Stimulated activated CD4-positive, alpha-beta T cell treated with anti-CD3 and anti-CD28 coated beads, TNF-alpha, amount 100 ng/mL, for 24 hours (primary cell): ENCODE results near the gene PSMC3IP.
"Not testable (repeated sequence)": the region's sequence is repeated elsewhere in the genome, so short reads cannot be mapped to it uniquely, and the experiment has no call there.

Source experiments
- DNase-seq, 3 experiments: peaks; one replicate each; pipeline ENCODE4 v3.0.0-alpha.2; 2020; ENCODE audit warnings: low read depth in 3 of 3

Gene PSMC3IP

DNA sequence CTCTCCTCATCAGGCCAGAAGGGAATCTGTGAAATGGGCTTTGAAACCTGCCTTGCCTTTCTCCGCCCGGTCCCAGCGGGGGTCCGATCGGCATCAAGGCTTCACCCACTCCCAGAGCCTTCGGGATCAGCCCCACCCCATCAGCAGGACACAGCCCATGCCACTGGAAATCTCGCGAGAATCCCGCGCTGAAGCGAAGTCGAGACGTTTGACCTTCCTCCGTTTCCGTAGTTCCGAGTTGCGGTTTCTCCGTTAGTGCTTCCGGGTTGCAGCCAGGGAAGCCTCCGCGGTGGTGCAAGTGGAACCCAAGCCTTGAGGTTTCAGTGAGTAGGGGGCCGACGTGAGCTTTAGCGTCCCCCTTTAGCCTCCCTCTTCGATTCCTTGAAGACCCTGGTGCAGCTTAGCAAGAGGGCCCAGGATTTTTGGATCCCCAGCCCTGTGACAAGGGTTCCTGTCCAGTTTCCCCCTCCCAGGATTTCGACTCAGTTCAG lies 15.6 kb downstream of the PSMC3IP start, which contains the start of gene COASY:
Gene COASY (plus strand): TSS at position 252 of the 491 bp plus-strand sequence. CDS start 475 bp downstream, outside the sequence.
- peak; percentile 86 to 92 (median 89) for DNase-seq

DNA sequence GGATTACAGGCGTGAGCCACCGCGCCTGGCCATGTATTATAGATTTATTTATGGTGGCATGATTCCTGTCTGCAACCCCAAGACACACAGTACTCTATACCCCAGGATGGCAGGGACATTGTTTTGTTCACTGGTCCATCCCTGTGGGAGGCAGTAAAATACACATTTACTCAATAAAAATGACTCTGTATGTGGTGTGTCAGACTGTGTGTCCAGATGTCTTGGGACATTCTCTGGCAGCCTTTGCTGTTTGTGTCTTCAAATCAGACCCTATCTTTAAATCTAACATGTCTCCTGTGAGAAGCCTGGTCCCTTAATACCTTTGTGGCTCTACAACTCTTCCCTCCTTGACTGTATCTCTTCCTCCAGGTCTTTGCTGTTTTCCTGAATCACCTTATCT lies 17.3 kb downstream of the PSMC3IP start:
- no peak for DNase-seq

DNA sequence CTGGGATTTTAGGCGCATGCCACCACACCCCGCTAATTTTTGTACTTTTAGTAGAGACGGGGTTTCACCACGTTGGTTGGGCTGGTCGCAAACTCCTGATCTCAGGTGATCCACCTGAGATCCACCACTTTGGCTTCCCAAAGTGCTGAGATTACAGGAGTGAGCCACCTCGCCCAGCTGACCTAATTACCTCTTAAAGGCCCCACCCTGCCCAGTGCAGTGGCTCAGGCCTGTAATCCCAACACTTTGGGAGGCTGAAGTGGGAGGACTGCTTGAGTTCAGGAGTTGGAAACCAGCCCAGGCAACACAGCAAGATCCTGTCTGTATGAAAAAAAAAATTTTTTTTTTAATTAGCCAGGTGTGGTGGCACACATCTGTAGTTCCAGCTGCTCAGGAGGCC lies 18.5 kb downstream of the PSMC3IP start:
- no peak for DNase-seq

DNA sequence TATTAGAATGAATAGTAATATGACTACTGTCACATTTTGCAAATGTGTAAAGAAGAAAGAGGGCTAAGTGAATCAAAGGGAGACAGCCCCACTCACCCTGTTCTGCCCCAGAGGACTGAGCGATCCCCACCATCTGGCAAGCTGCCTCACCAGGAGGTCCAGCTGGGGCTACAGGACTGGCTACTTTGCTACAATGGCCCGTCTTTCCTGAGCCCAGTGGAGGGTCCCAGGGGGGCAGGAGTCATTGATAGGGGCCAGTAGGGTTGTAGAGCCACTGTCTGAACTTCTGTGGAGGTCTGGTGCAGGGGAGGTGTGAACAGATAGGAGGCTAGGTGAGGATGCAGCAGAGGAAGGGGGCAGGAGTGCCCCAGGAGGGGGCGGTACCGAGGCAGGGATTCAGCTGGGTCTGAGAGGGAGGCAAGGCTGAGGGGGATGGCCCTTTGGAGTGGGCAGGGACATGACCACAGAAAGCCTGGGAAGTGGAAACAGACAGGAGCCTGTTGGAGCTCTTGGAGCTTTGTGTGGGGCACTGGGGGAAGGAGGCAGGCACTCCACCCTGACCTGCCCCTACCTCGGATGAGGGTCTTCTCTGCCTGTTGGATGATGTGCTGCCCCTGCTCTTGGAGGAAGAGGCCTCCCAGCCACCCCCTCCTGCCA lies 21.4 kb downstream of the PSMC3IP start:
- DNase-seq: not testable (repeated sequence)

DNA sequence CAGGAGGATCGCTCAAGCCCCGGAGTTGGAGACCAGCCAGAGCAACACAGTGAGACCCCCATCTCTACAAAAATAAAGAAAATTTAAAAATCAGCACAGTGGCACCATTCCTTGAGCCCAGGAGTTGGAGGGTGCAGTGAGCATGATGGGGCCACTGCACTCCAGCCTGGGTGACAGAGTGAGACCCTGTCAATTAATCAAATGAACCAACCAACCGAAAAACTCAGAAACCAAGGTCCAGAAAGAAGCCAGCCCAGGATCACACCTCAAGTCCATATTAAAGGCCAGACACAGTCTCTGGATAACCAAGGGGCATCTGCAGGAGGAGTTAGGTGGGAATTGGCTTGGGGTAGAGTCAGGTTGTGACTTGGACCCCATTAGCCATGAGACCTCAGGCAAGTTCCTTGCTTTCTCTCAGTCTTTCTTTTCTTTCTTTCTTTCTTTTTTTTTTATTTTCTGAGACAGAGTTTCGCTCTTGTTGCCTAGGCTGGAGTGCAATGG lies 22.4 kb downstream of the PSMC3IP start:
- no peak for DNase-seq

DNA sequence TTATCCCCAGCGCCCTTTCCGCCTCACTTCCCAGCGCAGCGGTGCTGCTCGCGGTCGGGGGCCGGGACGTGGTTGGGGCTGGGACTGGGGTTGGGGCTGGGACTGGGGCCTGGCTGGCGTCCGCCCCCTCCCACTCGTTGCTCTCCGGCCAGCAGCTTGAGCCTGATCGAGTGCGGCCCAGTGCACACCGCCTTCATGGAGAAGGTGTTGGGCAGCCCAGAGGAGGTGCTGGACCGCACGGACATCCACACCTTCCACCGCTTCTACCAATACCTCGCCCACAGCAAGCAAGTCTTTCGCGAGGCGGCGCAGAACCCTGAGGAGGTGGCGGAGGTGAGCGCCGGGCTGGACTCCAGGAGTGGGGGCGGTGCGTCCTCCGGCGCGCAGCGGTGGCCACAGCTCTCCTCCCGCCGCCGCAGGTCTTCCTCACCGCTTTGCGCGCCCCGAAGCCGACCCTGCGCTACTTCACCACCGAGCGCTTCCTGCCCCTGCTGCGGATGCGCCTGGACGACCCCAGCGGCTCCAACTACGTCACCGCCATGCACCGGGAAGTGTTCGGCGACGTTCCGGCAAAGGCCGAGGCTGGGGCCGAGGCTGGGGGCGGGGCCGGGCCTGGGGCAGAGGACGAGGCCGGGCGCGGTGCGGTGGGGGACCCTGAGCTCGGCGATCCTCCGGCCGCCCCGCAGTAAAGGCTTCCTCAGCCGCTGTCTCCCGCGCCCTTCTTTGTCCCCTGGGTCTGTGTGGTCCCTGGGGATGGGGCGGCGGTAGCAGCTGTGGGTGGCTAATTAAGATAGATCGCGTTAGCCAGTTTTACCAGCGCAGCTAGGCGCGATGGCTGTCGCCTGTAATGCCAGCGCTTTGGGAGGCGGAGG lies 23.0 kb downstream of the PSMC3IP start:
- peak; percentile 46 to 79 (median 54) for DNase-seq

DNA sequence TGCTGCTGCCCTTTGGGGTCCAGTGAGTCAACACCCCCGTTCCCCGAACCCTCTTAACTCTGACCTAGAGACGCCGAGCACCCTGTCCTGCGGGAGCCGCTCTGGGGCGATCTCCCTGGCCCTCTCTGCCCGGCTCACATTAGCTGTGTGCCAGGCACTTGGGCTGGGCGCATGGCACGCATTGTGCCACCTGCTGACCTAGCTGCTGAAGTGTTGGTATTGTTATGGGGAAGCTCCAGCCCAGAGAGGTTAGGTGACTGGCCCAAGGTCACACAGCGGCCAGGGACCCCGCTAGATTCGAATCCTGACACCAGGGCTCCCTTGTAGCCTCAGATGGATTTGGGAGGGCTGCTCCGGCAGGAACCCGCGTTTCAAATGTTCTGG lies 23.7 kb downstream of the PSMC3IP start:
- no peak for DNase-seq

DNA sequence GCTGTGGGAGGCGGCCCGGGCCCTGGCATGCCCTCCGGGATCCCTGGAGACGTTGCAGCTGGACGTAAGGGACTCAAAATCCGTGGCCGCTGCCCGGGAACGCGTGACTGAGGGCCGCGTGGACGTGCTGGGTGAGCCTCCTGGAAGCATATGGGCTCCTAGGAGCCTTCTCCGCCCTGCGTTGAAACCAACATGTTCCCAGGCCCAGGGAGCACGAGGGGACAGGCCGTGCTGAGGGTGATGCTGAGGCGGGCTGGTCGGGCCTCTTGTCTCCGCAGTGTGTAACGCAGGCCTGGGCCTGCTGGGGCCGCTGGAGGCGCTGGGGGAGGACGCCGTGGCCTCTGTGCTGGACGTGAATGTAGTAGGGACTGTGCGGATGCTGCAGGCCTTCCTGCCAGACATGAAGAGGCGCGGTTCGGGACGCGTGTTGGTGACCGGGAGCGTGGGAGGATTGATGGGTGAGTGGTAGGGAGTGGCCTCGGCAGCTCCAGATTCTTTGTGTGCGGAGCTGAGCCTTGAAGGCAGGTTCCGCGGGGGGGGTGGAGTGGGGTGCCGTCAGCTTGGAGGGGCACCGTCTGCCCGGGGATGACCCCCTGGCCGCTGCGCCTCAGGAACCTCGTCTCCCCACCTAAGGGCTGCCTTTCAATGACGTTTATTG lies 24.2 kb downstream of the PSMC3IP start:
- DNase-seq: no peak

DNA sequence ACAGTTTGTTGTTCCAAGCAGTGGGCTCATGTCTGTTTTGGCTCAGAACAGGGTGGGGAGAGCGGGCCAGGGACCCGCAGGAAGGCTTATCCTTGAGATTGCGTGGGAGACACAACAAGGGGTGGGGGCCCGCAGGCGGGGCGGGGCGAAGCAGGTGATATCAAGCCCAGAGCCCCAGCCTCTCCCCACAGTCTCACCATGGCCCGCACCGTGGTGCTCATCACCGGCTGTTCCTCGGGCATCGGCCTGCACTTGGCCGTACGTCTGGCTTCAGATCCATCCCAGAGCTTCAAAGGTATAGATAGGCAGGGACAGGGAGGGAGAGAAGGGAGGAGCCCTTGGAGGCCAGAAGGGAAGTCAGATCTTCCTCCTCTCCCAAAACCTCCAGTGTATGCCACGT lies 24.8 kb downstream of the PSMC3IP start, which contains the start of gene HSD17B1:
Gene HSD17B1 (plus strand): TSS at position 188 of the 400 bp plus-strand sequence. CDS start 11 bp downstream, at position 199.
- not testable (repeated sequence) for DNase-seq

DNA sequence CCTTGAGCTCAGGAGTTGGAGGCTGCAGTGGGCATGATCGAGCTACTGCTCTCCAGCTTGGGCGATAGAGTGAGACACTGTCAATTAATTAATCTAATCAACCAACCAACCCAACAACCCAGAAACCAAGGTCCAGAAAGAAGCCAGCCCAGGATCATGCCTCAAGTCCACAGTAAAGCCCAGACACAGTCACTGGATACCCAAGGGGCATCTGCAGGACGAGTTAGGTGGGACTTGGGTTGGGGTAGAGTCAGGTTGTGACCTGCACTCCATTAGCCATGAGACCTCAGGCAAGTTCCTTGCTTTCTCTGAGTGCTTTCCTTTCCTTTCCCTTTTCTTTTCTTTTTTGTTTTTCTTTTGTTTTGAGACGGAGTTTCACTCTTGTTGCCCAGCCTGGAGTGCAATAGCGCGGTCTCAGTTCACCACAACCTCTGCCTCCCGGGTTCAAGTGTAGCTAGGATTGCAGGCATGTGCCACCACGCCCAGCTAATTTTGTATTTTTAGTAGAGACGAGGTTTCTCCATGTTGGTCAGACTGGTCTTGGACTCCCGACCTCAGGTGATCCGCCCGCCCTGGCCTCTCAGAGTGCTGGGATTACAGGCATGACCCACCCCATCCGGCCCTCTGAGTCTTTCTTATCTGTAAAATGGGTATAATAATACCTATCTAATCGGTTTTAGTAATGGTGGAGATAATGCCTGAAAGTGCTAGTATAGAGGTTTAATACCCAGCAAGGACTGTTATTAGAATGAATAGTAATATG lies 28.4 kb downstream of the PSMC3IP start:
- no peak for DNase-seq

DNA sequence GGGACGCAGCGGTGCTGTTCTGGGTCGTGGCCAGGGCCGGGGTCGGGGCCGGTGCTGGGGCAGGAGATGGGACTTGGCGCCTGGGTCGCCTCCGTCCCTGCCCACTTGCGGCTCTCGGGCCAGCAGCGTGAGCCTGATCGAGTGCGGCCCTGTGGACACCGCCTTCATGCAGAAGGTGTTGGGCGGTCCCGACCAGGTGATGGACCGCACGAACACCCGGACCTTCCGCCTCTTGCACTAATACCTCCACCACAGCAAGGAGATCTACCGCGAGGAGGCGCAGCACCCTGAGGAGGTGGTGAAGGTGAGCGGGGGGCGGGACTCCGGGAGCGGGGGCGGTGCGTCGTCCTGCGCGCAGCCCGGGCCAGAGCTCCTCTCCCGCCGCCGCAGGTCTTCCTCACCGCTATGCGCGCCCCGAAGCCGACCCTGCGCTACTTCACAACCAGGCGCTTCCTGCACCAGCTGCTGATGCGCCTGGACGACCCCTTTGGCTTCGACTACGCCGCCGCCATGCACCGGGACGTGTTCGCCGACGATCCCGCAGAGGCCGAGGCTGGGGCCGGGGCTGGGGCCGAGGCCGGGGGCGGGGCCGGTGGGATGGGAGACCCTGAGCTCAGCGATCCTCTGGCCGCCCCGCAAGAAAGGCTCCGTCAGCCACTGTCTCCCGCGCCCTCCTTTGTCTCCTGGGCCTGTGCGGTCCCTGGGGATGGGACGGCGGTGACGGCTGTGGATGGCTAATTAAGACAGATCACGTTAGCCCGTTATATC lies 29.3 kb downstream of the PSMC3IP start:
- peak; percentile 47 to 82 (median 55) for DNase-seq

DNA sequence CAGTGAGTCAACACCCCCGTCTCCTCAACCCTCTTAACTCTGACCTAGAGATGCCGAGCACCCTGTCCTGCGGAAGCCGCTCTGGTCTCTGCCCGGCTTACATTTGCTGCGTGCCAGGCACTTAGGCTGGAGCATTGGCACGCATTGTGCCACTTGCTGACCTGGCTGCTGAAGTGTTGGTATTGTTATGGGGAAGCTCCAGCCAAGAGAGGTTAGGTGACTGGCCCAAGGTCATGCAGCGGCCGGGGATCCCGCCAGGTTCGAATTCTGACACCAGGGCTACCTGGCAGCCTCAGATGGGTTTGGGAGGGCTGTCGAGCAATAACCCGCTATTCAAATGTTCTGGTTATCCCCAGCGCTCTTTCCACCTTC lies 29.8 kb downstream of the PSMC3IP start:
- DNase-seq: no peak

DNA sequence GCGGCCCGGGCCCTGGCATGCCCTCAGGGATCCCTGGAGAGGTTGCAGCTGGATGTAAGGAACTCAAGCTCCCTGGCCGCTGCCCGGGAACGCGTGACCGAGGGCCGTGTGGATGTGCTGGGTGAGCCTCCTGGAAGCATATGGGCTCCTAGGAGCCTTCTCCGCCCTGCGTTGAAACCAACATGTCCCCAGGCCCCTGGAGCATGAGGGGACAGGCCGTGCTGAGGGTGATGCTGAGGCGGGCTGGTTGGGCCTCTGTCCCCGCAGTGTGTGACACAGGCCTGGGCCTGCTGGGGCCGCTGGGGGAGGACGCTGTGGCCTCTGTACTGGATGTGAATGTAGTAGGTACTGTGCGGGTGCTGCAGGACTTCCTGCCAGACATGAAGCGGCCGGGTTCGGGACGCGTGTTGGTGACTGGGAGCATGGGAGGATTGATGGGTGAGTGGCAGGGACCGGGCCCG lies 30.5 kb downstream of the PSMC3IP start:
- no peak for DNase-seq

DNA sequence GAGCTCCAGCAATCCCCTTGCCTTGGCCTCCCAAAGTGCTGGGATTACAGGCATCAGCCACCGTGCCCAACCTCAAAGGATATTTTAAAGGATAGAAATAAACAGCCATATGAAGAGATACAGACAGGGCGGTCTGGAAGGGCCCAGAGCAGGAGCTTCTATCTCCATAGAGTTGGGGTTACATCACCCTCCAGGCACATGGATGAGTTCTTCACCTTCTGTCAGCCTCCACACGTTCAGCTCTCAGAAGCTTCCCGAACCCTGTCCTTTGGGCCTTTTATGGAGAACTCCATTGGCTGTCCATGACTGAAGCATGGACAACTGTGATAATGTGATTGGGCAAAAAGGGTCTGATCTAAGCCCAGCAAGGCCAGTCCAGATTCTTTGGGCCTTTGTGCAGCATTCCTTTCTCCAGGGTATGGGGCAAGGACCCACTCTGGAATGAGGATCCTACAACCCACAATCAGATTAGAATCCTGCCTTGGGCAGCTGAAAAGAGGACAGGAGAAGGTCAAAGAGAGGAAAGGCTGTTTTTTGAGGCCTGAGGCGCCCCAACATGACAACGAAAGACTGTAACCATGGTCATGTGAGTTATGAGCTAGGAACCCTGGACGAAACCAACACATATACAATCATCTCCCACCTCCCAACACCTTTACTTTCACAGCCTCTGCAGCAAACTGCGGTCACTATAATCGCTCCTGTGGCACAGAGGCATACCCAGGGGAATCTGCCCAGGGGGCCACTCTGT lies 31.6 kb downstream of the PSMC3IP start:
- not testable (repeated sequence) for DNase-seq

DNA sequence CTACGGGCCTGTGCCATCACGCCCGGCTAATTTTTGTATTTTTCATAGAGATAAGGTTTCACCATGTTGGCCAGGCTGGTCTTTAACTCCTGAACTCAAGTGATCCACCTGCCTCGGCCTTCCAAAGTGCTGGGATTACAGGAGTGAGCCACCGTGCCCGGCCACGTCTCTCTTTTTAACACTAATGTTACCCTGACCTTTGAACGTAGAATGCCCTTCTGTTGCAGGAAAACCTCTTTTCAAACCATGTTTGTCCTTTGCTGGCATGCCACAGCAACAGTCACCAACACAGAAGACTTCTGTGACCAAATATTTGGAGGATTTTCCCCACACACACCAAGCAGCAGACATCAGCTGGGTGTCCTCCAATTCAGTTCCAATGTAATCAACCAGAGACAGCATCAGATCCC lies 32.6 kb downstream of the PSMC3IP start:
- DNase-seq: no peak

DNA sequence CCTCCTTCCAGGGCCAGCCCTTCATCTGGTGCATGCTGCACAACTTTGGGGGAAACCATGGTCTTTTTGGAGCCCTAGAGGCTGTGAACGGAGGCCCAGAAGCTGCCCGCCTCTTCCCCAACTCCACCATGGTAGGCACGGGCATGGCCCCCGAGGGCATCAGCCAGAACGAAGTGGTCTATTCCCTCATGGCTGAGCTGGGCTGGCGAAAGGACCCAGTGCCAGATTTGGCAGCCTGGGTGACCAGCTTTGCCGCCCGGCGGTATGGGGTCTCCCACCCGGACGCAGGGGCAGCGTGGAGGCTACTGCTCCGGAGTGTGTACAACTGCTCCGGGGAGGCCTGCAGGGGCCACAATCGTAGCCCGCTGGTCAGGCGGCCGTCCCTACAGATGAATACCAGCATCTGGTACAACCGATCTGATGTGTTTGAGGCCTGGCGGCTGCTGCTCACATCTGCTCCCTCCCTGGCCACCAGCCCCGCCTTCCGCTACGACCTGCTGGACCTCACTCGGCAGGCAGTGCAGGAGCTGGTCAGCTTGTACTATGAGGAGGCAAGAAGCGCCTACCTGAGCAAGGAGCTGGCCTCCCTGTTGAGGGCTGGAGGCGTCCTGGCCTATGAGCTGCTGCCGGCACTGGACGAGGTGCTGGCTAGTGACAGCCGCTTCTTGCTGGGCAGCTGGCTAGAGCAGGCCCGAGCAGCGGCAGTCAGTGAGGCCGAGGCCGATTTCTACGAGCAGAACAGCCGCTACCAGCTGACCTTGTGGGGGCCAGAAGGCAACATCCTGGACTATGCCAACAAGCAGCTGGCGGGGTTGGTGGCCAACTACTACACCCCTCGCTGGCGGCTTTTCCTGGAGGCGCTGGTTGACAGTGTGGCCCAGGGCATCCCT lies 34.1 kb downstream of the PSMC3IP start:
- DNase-seq: no peak

DNA sequence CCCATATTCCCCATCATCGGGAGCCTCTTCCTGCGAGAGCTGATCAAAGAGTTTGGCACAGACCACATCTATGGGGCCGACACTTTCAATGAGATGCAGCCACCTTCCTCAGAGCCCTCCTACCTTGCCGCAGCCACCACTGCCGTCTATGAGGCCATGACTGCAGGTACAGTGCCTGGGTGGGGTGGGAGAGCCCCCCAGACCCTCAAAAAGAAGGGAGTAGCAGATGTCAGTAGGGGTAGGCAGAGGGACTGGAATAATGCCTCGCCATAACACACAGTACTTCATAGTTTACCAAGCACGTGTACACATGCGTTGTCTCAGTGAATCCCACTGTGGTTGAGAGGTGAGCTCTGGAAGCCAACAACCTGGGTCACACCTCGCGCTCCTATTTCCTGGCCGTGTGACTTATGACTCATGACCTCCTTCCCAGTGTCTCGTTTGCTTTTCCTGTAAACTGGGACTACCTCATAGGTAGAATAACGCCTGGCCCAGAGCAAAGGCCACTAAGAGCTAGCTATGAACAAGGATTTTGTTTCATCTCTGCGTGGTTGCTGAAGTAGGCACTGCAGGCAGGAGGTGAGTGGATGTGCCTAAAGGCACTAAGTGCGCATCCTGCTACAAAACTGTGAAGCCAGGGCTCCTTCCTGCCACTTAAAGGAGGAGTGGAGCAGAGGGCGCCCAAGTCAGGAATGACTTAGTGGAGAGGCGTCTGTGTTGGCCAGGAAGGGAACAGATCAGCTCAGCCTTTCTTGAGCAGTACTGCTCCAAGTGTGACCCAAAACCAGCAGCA lies 36.3 kb downstream of the PSMC3IP start:
- no peak for DNase-seq

DNA sequence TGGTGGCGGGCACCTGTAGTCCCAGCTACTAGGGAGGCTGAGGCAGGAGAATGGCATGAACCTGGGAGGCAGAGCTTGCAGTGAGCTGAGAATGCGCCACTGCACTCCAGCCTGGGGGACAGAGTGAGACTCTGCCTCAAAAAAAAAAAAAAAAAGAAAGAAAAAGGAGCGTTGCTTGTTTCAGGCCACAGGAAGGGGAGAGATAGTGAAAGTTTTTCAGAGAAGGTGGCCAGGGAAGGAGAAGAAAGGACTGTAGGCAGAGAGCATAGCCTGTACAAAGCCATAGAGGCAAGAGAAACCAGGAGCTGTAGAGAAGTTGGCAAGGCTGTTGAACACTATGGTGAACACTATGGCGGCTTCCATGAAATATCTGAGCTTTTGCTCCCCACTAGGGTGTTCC lies 37.0 kb downstream of the PSMC3IP start:
- DNase-seq: not testable (repeated sequence)
